H1 (cell line): ENCODE measurements around the gene WDR44. TPM values are rescaled to one million over a fixed set of nuclear protein-coding genes. Genes with fewer than 3 reads are reported as not detected.

ENCODE experiments used
- CTCF ChIA-PET: fragments of 300-600 bp; sonication (Branson Sonifier 250); formaldehyde crosslinking; loops from one replicate; lab custom pipeline; 2021; ENCODE audit not compliant: partially characterized antibody; lab: Charles Lee
- POLR2A ChIA-PET: fragments of 300-600 bp; sonication (Branson Sonifier 250); formaldehyde crosslinking; loops from one replicate; lab custom pipeline; 2021; ENCODE audit warnings: inconsistent platforms; ENCODE audit not compliant: partially characterized antibody; lab: Charles Lee
- DNase-seq, 2 experiments: peaks; one replicate each; pipeline versions ENCODE4 v3.0.0 to v3.0.0-alpha.2; 2010 to 2022; ENCODE audit warnings: low spot score in 2 of 2, low read depth in 1 of 2, mixed read lengths in 1 of 2
- FAIRE-seq: peaks from 2 replicates; lab custom pipeline; 2011; peaks lifted over from hg19 to GRCh38; lab: Jason Lieb, UNC
- H2AFZ ChIP-seq: 2 replicates; pipeline ENCODE4 v1.8.1; 2012; ENCODE audit warnings: low read length, inconsistent platforms
- H2AK5ac ChIP-seq: 2 replicates; pipeline ENCODE4 v1.6.1; 2013; ENCODE audit warnings: low read depth, low read length
- H2BK120ac ChIP-seq: replicated peaks from 2 replicates; pipeline ENCODE3; 2013; ENCODE audit warnings: low read depth, low read length, inconsistent platforms
- H2BK12ac ChIP-seq: 2 replicates; pipeline ENCODE4 v1.6.1; 2013; ENCODE audit warnings: low read depth, low read length
- H2BK15ac ChIP-seq: 2 replicates; pipeline ENCODE4 v1.6.1; 2013; ENCODE audit warnings: low read length
- H2BK20ac ChIP-seq: 2 replicates; pipeline ENCODE4 v1.6.1; 2013; ENCODE audit warnings: low read length
- H2BK5ac ChIP-seq: 2 replicates; pipeline ENCODE4 v1.6.1; 2013; ENCODE audit warnings: low read depth, low read length
- H3K14ac ChIP-seq: 2 replicates; pipeline ENCODE4 v1.6.1; 2013; ENCODE audit warnings: inconsistent platforms; ENCODE audit not compliant: insufficient read length
- H3K18ac ChIP-seq: 2 replicates; pipeline ENCODE4 v1.6.1; 2013; ENCODE audit warnings: low read length; ENCODE audit errors: extremely low read depth
- H3K23ac ChIP-seq: 2 replicates; pipeline ENCODE4 v1.6.1; 2013; ENCODE audit warnings: inconsistent platforms; ENCODE audit not compliant: insufficient read length
- H3K23me2 ChIP-seq: 2 replicates; pipeline ENCODE4 v1.6.1; 2013; ENCODE audit warnings: low read depth, low read length
- H3K27ac ChIP-seq: 2 replicates; pipeline ENCODE4 v1.6.1; 2011; ENCODE audit warnings: low read depth, low read length, inconsistent platforms
- H3K27me3 ChIP-seq, 4 experiments: replicated peaks in 1 of 4; 1 replicate in 1 of 4; 2 replicates in 3 of 4; pipeline versions ENCODE4 v1.6.1 to v1.8.1; 2011 to 2013; ENCODE audit warnings: low read length in 3 of 4, mild to moderate bottlenecking in 3 of 4, inconsistent platforms in 2 of 4, mixed read lengths in 2 of 4, moderate library complexity in 1 of 4; ENCODE audit not compliant: control insufficient read depth in 3 of 4, insufficient read depth in 3 of 4; ENCODE audit errors: extremely low read depth in 1 of 4
- H3K36me3 ChIP-seq, 4 experiments: 2 replicates each; pipeline versions ENCODE4 v1.6.1 to v1.8.1; 2011 to 2013; ENCODE audit warnings: mild to moderate bottlenecking in 4 of 4, low read length in 3 of 4, moderate library complexity in 2 of 4, control low read depth in 1 of 4, inconsistent platforms in 1 of 4; ENCODE audit not compliant: insufficient read depth in 4 of 4, control insufficient read depth in 2 of 4
- H3K4ac ChIP-seq: replicated peaks from 2 replicates; pipeline ENCODE3; 2013; ENCODE audit warnings: low read length, low read depth, mixed read lengths, inconsistent platforms; ENCODE audit not compliant: insufficient read length
- H3K4me1 ChIP-seq, 4 experiments: replicated peaks in 1 of 4; 1 replicate in 1 of 4; 2 replicates in 3 of 4; pipeline versions ENCODE4 v1.6.1 to v1.8.1; 2011 to 2013; ENCODE audit warnings: low read length in 3 of 4, inconsistent platforms in 2 of 4, mixed read lengths in 1 of 4; ENCODE audit not compliant: insufficient read depth in 4 of 4, control insufficient read depth in 3 of 4
- H3K4me2 ChIP-seq, 2 experiments: 2 replicates each; pipeline versions ENCODE4 v1.6.1 to v1.8.1; 2011 to 2013; ENCODE audit warnings: low read depth in 2 of 2, low read length in 2 of 2, control low read depth in 1 of 2, inconsistent platforms in 1 of 2, mild to moderate bottlenecking in 1 of 2; ENCODE audit not compliant: insufficient read depth in 1 of 2
- H3K4me3 ChIP-seq, 4 experiments: fragments of 200-600, 300-600 bp in 1 of 4; sonication (generic), shearing (Covaris generic), sonication (Bioruptor Twin) in 1 of 4; 2 replicates each; pipeline versions ENCODE4 v1.5.1 to v1.8.1; 2011 to 2016; ENCODE audit warnings: low read length in 4 of 4, low read depth in 3 of 4, control low read depth in 2 of 4, inconsistent platforms in 2 of 4, mild to moderate bottlenecking in 2 of 4, mixed read lengths in 1 of 4, moderate library complexity in 1 of 4; ENCODE audit not compliant: insufficient read depth in 2 of 4; ENCODE audit errors: extremely low read depth in 1 of 4
- H3K56ac ChIP-seq: replicated peaks from 2 replicates; pipeline ENCODE3; 2013; ENCODE audit warnings: low read depth, mild to moderate bottlenecking, mixed read lengths, low read length, inconsistent platforms; ENCODE audit not compliant: insufficient read length
- H3K79me1 ChIP-seq: 2 replicates; pipeline ENCODE4 v1.6.1; 2013; ENCODE audit warnings: low read depth, low read length, control low read depth
- H3K79me2 ChIP-seq, 2 experiments: 2 replicates each; pipeline versions ENCODE4 v1.6.1 to v1.8.1; 2012 to 2013; ENCODE audit warnings: low read length in 2 of 2, mild to moderate bottlenecking in 2 of 2, inconsistent platforms in 1 of 2; ENCODE audit not compliant: insufficient read depth in 2 of 2, control insufficient read depth in 1 of 2
- H3K9ac ChIP-seq, 4 experiments: replicated peaks in 1 of 4; 1 replicate in 1 of 4; 2 replicates in 3 of 4; pipeline versions ENCODE4 v1.6.1 to v1.8.1; 2011 to 2013; ENCODE audit warnings: low read depth in 3 of 4, low read length in 3 of 4, control low read depth in 2 of 4, mild to moderate bottlenecking in 2 of 4, moderate library complexity in 2 of 4, inconsistent platforms in 1 of 4; ENCODE audit errors: extremely low read depth in 1 of 4
- H3K9me3 ChIP-seq, 2 experiments: 2 replicates each; pipeline versions ENCODE4 v1.6.1 to v1.8.1; 2012 to 2013; ENCODE audit warnings: mild to moderate bottlenecking in 2 of 2, moderate library complexity in 2 of 2, control low read depth in 1 of 2, inconsistent platforms in 1 of 2, low read depth in 1 of 2, low read length in 1 of 2, mixed read lengths in 1 of 2; ENCODE audit not compliant: insufficient read depth in 2 of 2
- H4K20me1 ChIP-seq, 2 experiments: replicated peaks in 1 of 2; 2 replicates each; pipeline versions ENCODE3 to v1.8.1; 2011 to 2013; ENCODE audit warnings: inconsistent platforms in 2 of 2, low read length in 2 of 2, mild to moderate bottlenecking in 1 of 2; ENCODE audit not compliant: insufficient read depth in 2 of 2, control insufficient read depth in 1 of 2
- H4K5ac ChIP-seq: 2 replicates; pipeline ENCODE4 v1.6.1; 2013; ENCODE audit warnings: low read length, low read depth, mixed read lengths, inconsistent platforms; ENCODE audit not compliant: insufficient read length
- H4K8ac ChIP-seq: 2 replicates; pipeline ENCODE4 v1.8.0; 2013; ENCODE audit warnings: mild to moderate bottlenecking, moderate library complexity, low read length, inconsistent platforms; ENCODE audit not compliant: insufficient read depth; ENCODE audit errors: extremely low read depth
- H4K91ac ChIP-seq: replicated peaks from 2 replicates; pipeline ENCODE3; 2013; ENCODE audit warnings: low read length, mixed read lengths, inconsistent platforms; ENCODE audit not compliant: insufficient read length
- FOSL1 ChIP-seq: IDR thresholded peaks from 2 replicates; pipeline ENCODE4 v1.6.1; 2011; ENCODE audit warnings: mild to moderate bottlenecking, low read depth, low read length, moderate library complexity; ENCODE audit not compliant: insufficient read depth
- GABPA ChIP-seq: IDR thresholded peaks from 2 replicates; pipeline ENCODE4 v1.6.1; 2011; ENCODE audit warnings: mild to moderate bottlenecking, low read length, moderate library complexity, borderline replicate concordance; ENCODE audit not compliant: insufficient read depth
- SUZ12 ChIP-seq: fragments of 200-600 bp; sonication (generic); IDR thresholded peaks from 2 replicates; pipeline ENCODE4 v1.6.1; 2012; ENCODE audit warnings: mild to moderate bottlenecking, inconsistent platforms, low read length, moderate library complexity, mixed read lengths
- polyA plus RNA-seq, 7 experiments: library from polyadenylated mRNA; depleted of rRNA in 3 of 7; stranded (reverse) in 5 of 7; unstranded in 2 of 7; fragments of >200 nt in 5 of 7; fragments of 200-250 nt in 2 of 7; gene quantifications; 1 replicate in 5 of 7; 2 replicates in 1 of 7; 4 replicates in 1 of 7; pipeline versions ENCODE4 v1.2.1 to v1.2.3, GENCODE V29; 2011 to 2013; ENCODE audit warnings: missing spikeins in 2 of 7, mixed read lengths in 2 of 7
- total RNA-seq: library from RNA; stranded (reverse); fragmentation: NEBNext Ultra II Directional; extraction: Animal tissue kit (Norgen Biotek cat#: 25700); gene quantifications from 2 replicates; pipeline ENCODE4 v1.2.1, GENCODE V29; 2021

WDR44 gene
- total and polyA plus RNA-seq, 2 of the 8 experiments (the other 6 are each of a cell fraction or from before 2014, with no cell fraction given) = 5.1 to 17.2 TPM

GRCh38 chrX:118367338-118367737, 21.4 kb downstream of the WDR44 start:
- no peak overlapping the region for H3K4ac ChIP-seq
- no peak overlapping the region for H3K27ac ChIP-seq
- H2BK5ac ChIP-seq = no peak overlapping the region
- H3K18ac ChIP-seq = no peak overlapping the region
- no peaks in the 10 kb centered on the region for H3K23me2 ChIP-seq
- H2AFZ ChIP-seq = no peak overlapping the region
- H3K9ac ChIP-seq = no peak overlapping the region
- ChIA-PET POLR2A (no interaction called here), CTCF (no interaction called here)
- no peak overlapping the region for H3K14ac ChIP-seq
- H3K36me3 ChIP-seq = no peaks in the 10 kb centered on the region
- no peak overlapping the region for H3K4me2 ChIP-seq
- H2BK12ac ChIP-seq = no peak overlapping the region
- no peaks in the 10 kb centered on the region for H3K27me3 ChIP-seq
- no peak overlapping the region for H3K4me3 ChIP-seq
- H3K23ac ChIP-seq = no peak overlapping the region
- FAIRE-seq (no peak), DNase-seq (no peak)
- H4K91ac ChIP-seq = no peak overlapping the region
- H4K8ac ChIP-seq = no peak overlapping the region
- TF ChIP-seq GABPA (no peak), FOSL1 (no peak), SUZ12 (no peak)
- H4K20me1 ChIP-seq = no peaks in the 10 kb centered on the region
- H3K79me2 ChIP-seq = peaks cover 0 to 47% of the 10 kb centered on the region in 2 experiments; a peak in 2 of 4 replicates
- H3K9me3 ChIP-seq = no peaks in the 10 kb centered on the region
- H2BK120ac ChIP-seq = no peak overlapping the region
- H3K56ac ChIP-seq = no peak overlapping the region
- H4K5ac ChIP-seq = no peak overlapping the region
- no peaks in the 10 kb centered on the region for H3K4me1 ChIP-seq
- no peaks in the 10 kb centered on the region for H3K79me1 ChIP-seq
- no peak overlapping the region for H2AK5ac ChIP-seq
- H2BK20ac ChIP-seq = no peak overlapping the region
- H2BK15ac ChIP-seq = no peak overlapping the region
